ENCODE results near the gene PLCB1.

DNA sequence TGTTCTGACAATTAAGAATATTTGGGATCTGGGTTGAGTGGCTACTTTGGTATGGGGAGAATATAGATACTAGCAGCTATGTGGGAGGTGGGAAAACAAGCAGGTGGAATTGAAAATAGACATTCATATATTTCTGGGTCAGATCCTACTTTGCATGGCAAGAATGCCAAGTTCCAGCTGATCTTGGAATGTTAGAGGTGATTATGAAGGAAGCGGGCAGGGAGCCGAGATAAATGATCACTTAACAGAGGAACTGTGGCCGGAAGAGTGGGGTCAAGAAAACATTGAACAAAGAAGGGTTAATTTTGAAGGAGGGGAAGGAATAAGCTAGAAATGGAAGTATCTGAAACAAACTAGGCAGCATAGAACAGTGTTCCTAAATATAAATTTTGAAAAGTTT is 15.4 kb downstream of the PLCB1 start:
- TF ChIP-seq POLR2A (IDR thresholded peaks at IDR 0.05; ENCODE audit: extremely low read depth, insufficient read length): no peak
- TF ChIP-seq, protein P1, sequence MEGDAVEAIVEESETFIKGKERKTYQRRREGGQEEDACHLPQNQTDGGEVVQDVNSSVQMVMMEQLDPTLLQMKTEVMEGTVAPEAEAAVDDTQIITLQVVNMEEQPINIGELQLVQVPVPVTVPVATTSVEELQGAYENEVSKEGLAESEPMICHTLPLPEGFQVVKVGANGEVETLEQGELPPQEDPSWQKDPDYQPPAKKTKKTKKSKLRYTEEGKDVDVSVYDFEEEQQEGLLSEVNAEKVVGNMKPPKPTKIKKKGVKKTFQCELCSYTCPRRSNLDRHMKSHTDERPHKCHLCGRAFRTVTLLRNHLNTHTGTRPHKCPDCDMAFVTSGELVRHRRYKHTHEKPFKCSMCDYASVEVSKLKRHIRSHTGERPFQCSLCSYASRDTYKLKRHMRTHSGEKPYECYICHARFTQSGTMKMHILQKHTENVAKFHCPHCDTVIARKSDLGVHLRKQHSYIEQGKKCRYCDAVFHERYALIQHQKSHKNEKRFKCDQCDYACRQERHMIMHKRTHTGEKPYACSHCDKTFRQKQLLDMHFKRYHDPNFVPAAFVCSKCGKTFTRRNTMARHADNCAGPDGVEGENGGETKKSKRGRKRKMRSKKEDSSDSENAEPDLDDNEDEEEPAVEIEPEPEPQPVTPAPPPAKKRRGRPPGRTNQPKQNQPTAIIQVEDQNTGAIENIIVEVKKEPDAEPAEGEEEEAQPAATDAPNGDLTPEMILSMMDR (IDR thresholded peaks at IDR 0.05; ENCODE audit: low read depth, low read length): no peak
